Measurements from ENCODE around the gene FHL3. TPM values are rescaled to one million over a fixed set of nuclear protein-coding genes. Genes with fewer than 3 reads are reported as not detected.

Gene FHL3
- polyA plus RNA-seq, 1 of the 3 experiments (the other 2 are of a cell fraction) = 6.8 TPM

DNA sequence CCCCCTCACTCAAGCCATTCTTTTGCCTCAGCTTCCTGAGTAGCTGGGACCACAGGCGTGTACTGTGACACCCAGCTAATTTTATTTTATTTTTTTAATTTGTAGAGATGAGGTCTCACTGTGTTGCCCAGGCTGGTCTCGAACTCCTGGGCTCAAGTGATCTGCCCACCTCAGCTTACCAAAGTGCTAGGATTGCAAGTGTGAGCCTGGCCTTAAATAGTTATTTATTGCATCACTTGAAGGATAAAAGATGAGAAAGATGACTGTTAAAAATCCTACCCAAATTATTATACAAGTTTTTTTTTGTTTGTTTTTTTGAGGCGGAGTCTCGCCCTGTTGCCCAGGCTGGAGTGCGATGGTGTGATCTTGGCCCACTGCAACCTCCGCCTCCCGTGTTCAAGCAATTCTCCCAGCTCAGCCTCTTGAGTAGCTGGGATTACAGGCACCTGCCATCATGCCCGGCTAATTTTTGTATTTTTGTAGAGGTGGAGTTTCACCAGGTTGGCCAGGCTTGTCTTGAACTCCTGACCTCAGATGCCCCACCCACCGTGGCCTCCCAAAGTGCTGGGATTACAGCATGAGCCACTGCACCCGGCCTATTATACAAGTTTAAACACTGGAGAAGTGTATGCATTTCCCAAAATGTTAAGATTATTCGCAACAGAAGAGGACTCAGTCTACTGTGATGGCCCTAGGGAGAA is 9.6 kb upstream of the FHL3 start:
- H3K9ac ChIP-seq = no peak overlapping the region
- POLR2A ChIA-PET = no interaction called here

GRCh38 chr1:38014171-38014570 is 8.9 kb upstream of the FHL3 start:
- no peaks in the 10 kb centered on the region for H3K9me2 ChIP-seq
- no peaks in the 10 kb centered on the region for H3K9me3 ChIP-seq
- H3K4me3 ChIP-seq (ENCODE audit: low read depth in 2 of 2, low read length in 1 of 2) = peak overlapping the region; percentile 3 to 80; a peak in 2 of 4 replicates
- WGBS (ENCODE audit: low lambda C conversion rate) = 44% methylated on average over 4 of the region's 4 CpGs
- CTCF ChIA-PET = interaction anchor here (1.3 to 5.5 kb wide), 3 partner anchors 13 to 154 kb away, joined by 3 to 52 read pairs (median 3); no protein-coding TSS in a partner anchor
- H3K4me2 ChIP-seq = peak overlapping the region; percentile 82
- H3K9ac ChIP-seq = peak overlapping the region; percentile 96; the same call in 1 of the 2 replicates
- POLR2A ChIA-PET = no interaction called here
- no peak overlapping the region for H2AFZ ChIP-seq (ENCODE audit: low read depth)
- H3K4me1 ChIP-seq (ENCODE audit: control insufficient read depth in 1 of 2, insufficient read depth in 2 of 2, low read depth in 1 of 2, low read length in 1 of 2) = peaks cover 3 to 20% of the 10 kb centered on the region in 2 experiments; a peak in 2 of 4 replicates
- DNase-seq = no peak
- H3K79me2 ChIP-seq (ENCODE audit: insufficient read depth) = peaks cover 58% of the 10 kb centered on the region
- no peak for TF ChIP-seq EZH2phosphoT487 (IDR thresholded peaks at IDR 0.05; ENCODE audit: borderline replicate concordance, low read depth)
- TF ChIP-seq CTCF (IDR thresholded peaks at IDR 0.05) = peak; percentile 17; the same call in 1 of the 2 replicates
- H3K27ac ChIP-seq (ENCODE audit: low read depth in 2 of 2, low read length in 1 of 2) = no peak overlapping the region; a peak in 1 of 4 replicates
- H3K36me3 ChIP-seq (replicated peaks in 1 of 2; ENCODE audit: control insufficient read depth in 1 of 2, insufficient read depth in 2 of 2, low read length in 1 of 2) = peaks cover 31 to 42% of the 10 kb centered on the region in 2 experiments
- no peaks in the 10 kb centered on the region for H4K20me1 ChIP-seq (ENCODE audit: insufficient read depth)
- H3F3A ChIP-seq (replicated peaks; ENCODE audit: insufficient read depth) = peaks cover 7% of the 10 kb centered on the region
- H3K27me3 ChIP-seq (ENCODE audit: insufficient read depth) = no peaks in the 10 kb centered on the region

More for the DNA sequence above, 9.6 kb upstream of the FHL3 start:
- no peak overlapping the region for H3K27ac ChIP-seq (ENCODE audit: low read depth in 2 of 2, low read length in 1 of 2)
- no peaks in the 10 kb centered on the region for H4K20me1 ChIP-seq (ENCODE audit: insufficient read depth)
- no peaks in the 10 kb centered on the region for H3K27me3 ChIP-seq (ENCODE audit: insufficient read depth)
- peaks cover 7% of the 10 kb centered on the region for H3F3A ChIP-seq (replicated peaks; ENCODE audit: insufficient read depth)
- no peak for TF ChIP-seq ELF1 (IDR thresholded peaks at IDR 0.05)
- TF ChIP-seq MXI1 (IDR thresholded peaks at IDR 0.05; ENCODE audit: low read depth, low read length) = no peak
- TF ChIP-seq TCF12 (IDR thresholded peaks at IDR 0.05) = no peak
- no peak for TF ChIP-seq NRF1 (IDR thresholded peaks at IDR 0.05; ENCODE audit: low read depth, low read length)
- no peak for TF ChIP-seq POLR2AphosphoS5 (IDR thresholded peaks at IDR 0.05; ENCODE audit: low read depth, low read length)
- TF ChIP-seq GABPA (IDR thresholded peaks at IDR 0.05; ENCODE audit: low read depth) = no peak
- TF ChIP-seq EP300 (IDR thresholded peaks at IDR 0.05; ENCODE audit: borderline replicate concordance in 1 of 2, low read depth in 1 of 2, low read length in 1 of 2) = no peak
- no peak for TF ChIP-seq RXRA (IDR thresholded peaks at IDR 0.05; ENCODE audit: borderline replicate concordance, low read depth)
- TF ChIP-seq JUND (IDR thresholded peaks at IDR 0.05) = no peak
- no peak for TF ChIP-seq RAD21 (IDR thresholded peaks at IDR 0.05; ENCODE audit: low read length)
- no peak for TF ChIP-seq USF2 (IDR thresholded peaks at IDR 0.05; ENCODE audit: borderline replicate concordance, low read depth, low read length)
- peak overlapping the region; percentile 82; the same call in 1 of the 2 replicates for H3K4me2 ChIP-seq
- no peak overlapping the region; a peak in 1 of 4 replicates for H3K4me3 ChIP-seq (ENCODE audit: low read depth in 2 of 2, low read length in 1 of 2)
- peaks cover 3 to 20% of the 10 kb centered on the region in 2 experiments; a peak in 2 of 4 replicates for H3K4me1 ChIP-seq (ENCODE audit: control insufficient read depth in 1 of 2, insufficient read depth in 2 of 2, low read depth in 1 of 2, low read length in 1 of 2)
- H3K79me2 ChIP-seq (ENCODE audit: insufficient read depth) = peaks cover 65% of the 10 kb centered on the region
- no peaks in the 10 kb centered on the region for H3K9me3 ChIP-seq
- WGBS (ENCODE audit: low lambda C conversion rate) = 86% methylated on average over 11 of the region's 11 CpGs
- H2AFZ ChIP-seq (ENCODE audit: low read depth) = no peak overlapping the region
- H3K9me2 ChIP-seq = no peaks in the 10 kb centered on the region
- CTCF ChIA-PET = interaction anchor here (5.5 kb wide), 1 partner anchor 12 kb away, joined by 52 read pairs; no protein-coding TSS in a partner anchor
- no peak for DNase-seq
- H3K36me3 ChIP-seq (replicated peaks in 1 of 2; ENCODE audit: control insufficient read depth in 1 of 2, insufficient read depth in 2 of 2, low read length in 1 of 2) = peaks cover 38 to 46% of the 10 kb centered on the region in 2 experiments
